GM21528 (cell line): ENCODE measurements around the gene NAT9.

Experiments used
- ATAC-seq: cut with Tn5 transposase; IDR thresholded peaks from one replicate; pipeline ENCODE4 v1.9.1; 2021; ENCODE audit warnings: mild to moderate bottlenecking, moderate library complexity; ENCODE audit not compliant: unreplicated experiment, low FRiP score

The NAT9 gene

GRCh38 chr17:74806334-74806733 is 30.2 kb upstream of the NAT9 start:
- no peak for ATAC-seq

- no peak for ATAC-seq
These were observed 29.4 kb upstream of the NAT9 start for GRCh38 chr17:74805591-74805991.

- no peak for ATAC-seq
These were observed 28.5 kb upstream of the NAT9 start for GRCh38 chr17:74804683-74805082.

- no peak for ATAC-seq
These were observed 27.8 kb upstream of the NAT9 start for GRCh38 chr17:74803971-74804370.

- no peak for ATAC-seq
These were observed 27.3 kb upstream of the NAT9 start for GRCh38 chr17:74803388-74803930.

- ATAC-seq, result no peak
These were observed 25.8 kb upstream of the NAT9 start for GRCh38 chr17:74801896-74802295.

GRCh38 chr17:74800531-74800930 is 24.4 kb upstream of the NAT9 start:
- ATAC-seq, result no peak

GRCh38 chr17:74799097-74799496 is 23.0 kb upstream of the NAT9 start:
- no peak for ATAC-seq

- ATAC-seq, result no peak
These were observed 22.1 kb upstream of the NAT9 start for GRCh38 chr17:74798239-74798707.

- ATAC-seq, result no peak
These were observed 21.7 kb upstream of the NAT9 start for GRCh38 chr17:74797824-74798223.

- no peak for ATAC-seq
These were observed 20.7 kb upstream of the NAT9 start for GRCh38 chr17:74796866-74797265.

- ATAC-seq, result no peak
These were observed 20.1 kb upstream of the NAT9 start for GRCh38 chr17:74796211-74796610.

GRCh38 chr17:74795327-74796020 is 19.3 kb upstream of the NAT9 start:
- no peak for ATAC-seq

GRCh38 chr17:74792586-74793105 is 16.5 kb upstream of the NAT9 start:
- no peak for ATAC-seq

GRCh38 chr17:74790161-74791058 is 14.3 kb upstream of the NAT9 start:
- no peak for ATAC-seq

- no peak for ATAC-seq
These were observed 10.4 kb upstream of the NAT9 start for GRCh38 chr17:74786431-74787055.

GRCh38 chr17:74785981-74786360 is 9.8 kb upstream of the NAT9 start:
- ATAC-seq, result no peak

GRCh38 chr17:74785096-74785980 is 9.2 kb upstream of the NAT9 start:
- ATAC-seq, result no peak

- ATAC-seq, result no peak
These were observed 8.1 kb upstream of the NAT9 start for GRCh38 chr17:74784125-74784810.
